HCT116 (cell line): ENCODE measurements around the gene FBH1.

Experiments
- CEBPB ChIP-seq: IDR thresholded peaks from 2 replicates; pipeline ENCODE4 v1.6.1; 2012; ENCODE audit warnings: low read depth
- CTCF ChIP-seq, 3 experiments: fragments of 200-600 bp in 1 of 3; sonication (generic) in 1 of 3; IDR thresholded peaks in 2 of 3; conservative IDR thresholded peaks in 1 of 3; 2 replicates each; pipeline ENCODE4 v1.5.1; 2012 to 2017; ENCODE audit warnings: low read depth in 2 of 3, low read length in 2 of 3, antibody characterized with exemption in 1 of 3, borderline replicate concordance in 1 of 3, control low read depth in 1 of 3, mild to moderate bottlenecking in 1 of 3, mixed read lengths in 1 of 3, mixed run types in 1 of 3, moderate library complexity in 1 of 3; ENCODE audit not compliant: insufficient read depth in 1 of 3
- EZH2 ChIP-seq: fragments of 200-600 bp; sonication (generic); IDR thresholded peaks from 2 replicates; pipeline ENCODE4 v1.6.1; 2017; ENCODE audit warnings: antibody characterized with exemption, mixed run types
- EZH2phosphoT487 ChIP-seq: fragments of 200-600 bp; IDR thresholded peaks from 2 replicates; pipeline ENCODE4 v1.6.1; 2018; ENCODE audit warnings: antibody characterized with exemption, borderline replicate concordance
- FOSL1 ChIP-seq: IDR thresholded peaks from 2 replicates; pipeline ENCODE4 v1.6.1; 2012; ENCODE audit warnings: low read depth
- JUND ChIP-seq: IDR thresholded peaks from 2 replicates; pipeline ENCODE4 v1.6.1; 2012
- MAX ChIP-seq: IDR thresholded peaks from 2 replicates; pipeline ENCODE4 v1.6.1; 2012
- POLR2A ChIP-seq: IDR thresholded peaks from 2 replicates; pipeline ENCODE4 v1.7.0; 2011; ENCODE audit warnings: borderline replicate concordance; ENCODE audit not compliant: insufficient read depth, insufficient read length; ENCODE audit errors: extremely low read depth
- POLR2AphosphoS5 ChIP-seq: IDR thresholded peaks from 2 replicates; pipeline ENCODE4 v1.6.1; 2011; ENCODE audit warnings: mild to moderate bottlenecking, low read depth, low read length, moderate library complexity
- RAD21 ChIP-seq: IDR thresholded peaks from 2 replicates; pipeline ENCODE4 v1.6.1; 2012; ENCODE audit warnings: low read depth, mild to moderate bottlenecking
- REST ChIP-seq: IDR thresholded peaks from 2 replicates; pipeline ENCODE4 v1.6.1; 2012; ENCODE audit warnings: low read depth
- ZNF274 ChIP-seq: fragments of 200-500 bp; sonication (Bioruptor generic); IDR thresholded peaks from 2 replicates; pipeline ENCODE4 v1.6.1; 2014; ENCODE audit warnings: mild to moderate bottlenecking, low read depth, low read length, inconsistent platforms

- no peak for TF ChIP-seq POLR2AphosphoS5
- no peak for TF ChIP-seq CTCF (IDR thresholded peaks at IDR 0.05 in 2 of 3, conservative IDR thresholded peaks at IDR 0.05 in 1 of 3; ENCODE audit: borderline replicate concordance in 1 of 3, insufficient read depth in 1 of 3, low read depth in 2 of 3, low read length in 2 of 3)
- TF ChIP-seq REST, result no peak
- no peak for TF ChIP-seq EZH2phosphoT487
- no peak for TF ChIP-seq POLR2A
- TF ChIP-seq FOSL1, result no peak
- no peak for TF ChIP-seq RAD21
- no peak for TF ChIP-seq MAX
- no peak for TF ChIP-seq ZNF274
- TF ChIP-seq JUND, result no peak
- TF ChIP-seq EZH2, result no peak
- TF ChIP-seq CEBPB, result no peak
These were observed 2.0 kb downstream of the FBH1 start for GRCh38 chr10:5892007-5892406.
